Right atrium auricular region (tissue), 2 donors: ENCODE measurements around the gene MSMP. TPM values are rescaled to one million over a fixed set of nuclear protein-coding genes. Genes with fewer than 3 reads are reported as not detected.
A peak's percentile ranks its signal among the peaks of the same experiment; 100 is the strongest.

Experiments used
- DNase-seq: peaks from one replicate; pipeline ENCODE4 v3.0.0-alpha.2; 2019; ENCODE audit warnings: low spot score
- H3K27ac ChIP-seq, 2 donors: fragments of 200-600 bp; sonication (generic); 1 replicate in 1 of 2; 2 replicates in 1 of 2; pipeline ENCODE4 v1.5.1; 2016 to 2019
- H3K27me3 ChIP-seq, 2 donors: fragments of 200-600 bp; sonication (generic); one replicate each; pipeline versions ENCODE4 v1.5.1 to v1.6.0; 2017 to 2019
- H3K36me3 ChIP-seq: fragments of 200-600 bp; sonication (generic); one replicate; pipeline ENCODE4 v1.5.1; 2016
- H3K4me1 ChIP-seq, 2 donors: fragments of 200-600 bp; sonication (generic); one replicate each; pipeline versions ENCODE4 v1.5.1 to v1.6.0; 2017 to 2019
- H3K4me3 ChIP-seq, 2 donors: fragments of 200-600 bp; sonication (generic); 1 replicate in 1 of 2; 2 replicates in 1 of 2; pipeline ENCODE4 v1.5.1; 2017 to 2019; ENCODE audit warnings: mild to moderate bottlenecking in 1 of 2, moderate library complexity in 1 of 2
- H3K9me3 ChIP-seq, 2 donors: fragments of 200-600 bp; sonication (generic); one replicate each; pipeline ENCODE4 v1.5.1; 2019
- CTCF ChIP-seq, 2 donors: fragments of 200-600 bp; sonication (generic); IDR thresholded peaks; one replicate each; pipeline ENCODE4 v1.5.1; 2019; ENCODE audit warnings: antibody characterized with exemption in 2 of 2
- total RNA-seq, 2 donors: library from RNA; depleted of rRNA; stranded (reverse); fragments of >200 nt; gene quantifications; one replicate each; pipeline ENCODE4 v1.1.0, GENCODE V29; 2016

Gene MSMP
- total RNA-seq, 2 donors from 2014 or later, result not detected

- Histone ChIP-seq H3K36me3 (peaks cover 39% of the 10 kb centered on the region), H3K27me3 (no peaks in the 10 kb centered on the region), H3K4me3 (no peak overlapping the region), H3K4me1 (peaks cover 0 to 42% of the 10 kb centered on the region in 2 donors), H3K9me3 (no peaks in the 10 kb centered on the region), H3K27ac (no peak overlapping the region)
- no peak for TF ChIP-seq CTCF (IDR thresholded peaks at IDR 0.05)
- DNase-seq, result no peak
Observed at GRCh38 chr9:35755071-35755470, 995 bp upstream of the MSMP start.

- Histone ChIP-seq H3K27ac (no peak overlapping the region), H3K4me3 (no peak overlapping the region), H3K36me3 (peaks cover 39% of the 10 kb centered on the region), H3K27me3 (no peaks in the 10 kb centered on the region), H3K4me1 (peaks cover 0 to 44% of the 10 kb centered on the region in 2 donors), H3K9me3 (no peaks in the 10 kb centered on the region)
- no peak for DNase-seq
- TF ChIP-seq CTCF (IDR thresholded peaks at IDR 0.05), result no peak
Observed at GRCh38 chr9:35753466-35753865, 610 bp downstream of the MSMP start.

- H3K27me3 ChIP-seq, result no peaks in the 10 kb centered on the region
- DNase-seq, result no peak
- H3K9me3 ChIP-seq, result no peaks in the 10 kb centered on the region
- TF ChIP-seq CTCF (IDR thresholded peaks at IDR 0.05), result no peak
- peak overlapping the region; percentile 94 to 95 for H3K27ac ChIP-seq
- peaks cover 0 to 50% of the 10 kb centered on the region in 2 donors for H3K4me1 ChIP-seq
- H3K4me3 ChIP-seq, result peak overlapping the region in 1 of 2 donors; percentile 84
- peaks cover 44% of the 10 kb centered on the region for H3K36me3 ChIP-seq
Observed at GRCh38 chr9:35750256-35750531, 3.9 kb downstream of the MSMP start.

GRCh38 chr9:35749515-35750255 is 4.4 kb downstream of the MSMP start:
- peak overlapping the region; percentile 94 to 95 for H3K27ac ChIP-seq
- DNase-seq, result no peak
- H3K27me3 ChIP-seq, result no peaks in the 10 kb centered on the region
- no peak for TF ChIP-seq CTCF (IDR thresholded peaks at IDR 0.05)
- H3K36me3 ChIP-seq, result peaks cover 46% of the 10 kb centered on the region
- peak overlapping the region; percentile 84 to 86 for H3K4me3 ChIP-seq
- peaks cover 0 to 55% of the 10 kb centered on the region in 2 donors for H3K4me1 ChIP-seq
- H3K9me3 ChIP-seq, result no peaks in the 10 kb centered on the region

- peaks cover 0 to 62% of the 10 kb centered on the region in 2 donors for H3K4me1 ChIP-seq
- H3K9me3 ChIP-seq, result no peaks in the 10 kb centered on the region
- peaks cover 50% of the 10 kb centered on the region for H3K36me3 ChIP-seq
- peak within 1 kb of the TSS; percentile 84 to 86 for H3K4me3 ChIP-seq
- no peaks in the 10 kb centered on the region for H3K27me3 ChIP-seq
- TF ChIP-seq CTCF (IDR thresholded peaks at IDR 0.05), result no peak
- DNase-seq, result peak; percentile 76
- peak within 1 kb of the TSS; percentile 94 to 95 for H3K27ac ChIP-seq
Observed at GRCh38 chr9:35748858-35749514, 5.1 kb downstream of the MSMP start, which contains the start of the genes GBA2 and RGP1. Gene GBA2 (minus strand): TSS chr9:35749228. CDS start chr9:35748704, 524 bp downstream. Gene RGP1 (plus strand): TSS chr9:35749287. CDS start chr9:35749756, 469 bp downstream.
